NOMO-1 treated with DMSO at 0.1 percent for 48 hours (cell line): ENCODE data around the gene OR51I2.

Source experiments
- DNase-seq: peaks from one replicate; lab custom pipeline; 2025; ENCODE audit not compliant: unreplicated experiment; lab: John Stamatoyannopoulos, UW

Gene OR51I2

DNA sequence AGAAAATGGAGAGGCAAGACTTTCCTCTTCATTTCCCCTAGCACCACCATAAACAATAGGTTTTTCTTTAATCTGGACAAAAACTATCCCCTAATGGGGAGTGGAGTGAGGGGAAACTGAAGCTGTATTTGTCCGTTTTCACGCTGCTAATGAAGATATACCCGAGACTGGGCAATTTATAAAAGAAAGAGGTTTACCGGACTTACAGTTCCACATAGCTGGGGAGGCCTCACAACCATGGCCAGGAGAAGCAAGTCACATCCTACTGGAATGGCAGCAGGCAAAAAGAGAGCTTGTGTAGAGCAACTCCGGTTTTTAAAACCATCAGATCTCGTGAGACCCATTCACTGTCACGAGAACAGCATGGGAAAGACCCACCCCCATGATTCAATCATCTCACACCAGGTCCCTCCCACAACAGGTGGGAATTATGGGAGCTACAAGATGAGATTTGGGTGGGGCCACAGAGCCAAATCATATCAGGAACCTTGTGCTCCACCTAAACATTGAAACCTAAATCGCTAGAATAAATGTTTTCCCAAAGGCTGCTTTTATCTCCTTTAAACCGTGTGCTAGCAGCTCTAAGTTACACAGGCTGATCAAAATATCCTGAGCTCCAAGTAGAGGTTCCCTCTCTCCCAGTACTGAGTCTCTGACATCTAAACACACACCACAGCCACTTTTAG, 56.4 kb downstream of the OR51I2 start:
- no peak for DNase-seq
